ENCODE results near the gene GABRG3.

GABRG3 gene

DNA sequence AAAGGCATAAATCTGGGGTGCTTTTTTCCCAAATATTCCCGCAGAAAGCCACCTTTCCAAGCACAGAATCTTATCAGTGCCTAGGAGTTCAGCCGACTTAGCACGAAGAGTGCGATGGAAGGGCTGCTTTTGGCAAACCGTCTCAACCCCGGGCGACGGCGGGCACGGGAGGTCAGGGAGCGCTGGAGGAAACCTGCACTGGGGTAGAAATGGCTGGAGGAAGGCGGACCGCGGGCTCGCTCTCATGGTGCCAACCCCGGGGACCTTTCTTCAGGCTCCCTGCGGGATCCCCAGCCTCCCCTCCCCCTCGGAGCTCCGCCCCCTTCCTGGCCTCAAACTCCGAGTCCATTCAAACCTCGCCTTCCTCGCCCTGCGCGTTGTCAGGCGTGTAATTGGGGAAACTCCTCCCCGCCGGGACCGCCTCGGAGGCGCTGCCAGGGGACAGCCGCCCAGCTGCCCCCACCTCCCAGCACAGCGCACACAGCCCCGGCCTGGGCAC lies at the start of gene GABRG3:
Gene GABRG3 (plus strand): TSS at position 470 of the 499 bp plus-strand sequence.
- Mint-ChIP-seq H3K27me3 (peaks cover 21% of the 10 kb centered on the region), H3K4me1 (no peaks in the 10 kb centered on the region), H3K9me3 (peaks cover 2% of the 10 kb centered on the region), H3K27ac (no peak within 1 kb of the TSS), H3K36me3 (no peaks in the 10 kb centered on the region), H3K4me3 (no peak within 1 kb of the TSS)
- ATAC-seq: no peak

DNA sequence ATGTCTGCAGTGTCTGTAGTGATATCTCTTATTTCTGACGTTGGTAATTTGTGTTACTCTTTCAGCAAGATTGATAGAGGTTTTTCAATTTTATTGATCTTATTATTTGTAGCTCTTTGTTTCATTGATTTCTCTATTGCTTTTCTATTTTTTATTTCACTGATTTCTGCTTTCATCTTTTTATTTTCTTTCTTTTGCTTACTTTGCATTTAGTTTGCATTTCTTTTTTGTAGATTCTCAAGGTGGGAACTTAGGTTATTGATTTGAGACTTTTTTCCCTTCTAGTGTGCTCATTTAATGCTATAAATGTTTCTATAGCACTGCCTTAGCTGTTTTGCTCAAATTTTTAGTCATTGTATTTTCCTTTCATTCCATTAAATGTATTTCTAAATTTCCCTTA lies 49.5 kb upstream of the GABRG3 start:
- Mint-ChIP-seq H3K36me3 (no peaks in the 10 kb centered on the region), H3K4me1 (no peaks in the 10 kb centered on the region), H3K9me3 (peaks cover 3% of the 10 kb centered on the region), H3K27me3 (no peaks in the 10 kb centered on the region), H3K4me3 (no peak overlapping the region), H3K27ac (no peak overlapping the region)
- ATAC-seq: no peak

DNA sequence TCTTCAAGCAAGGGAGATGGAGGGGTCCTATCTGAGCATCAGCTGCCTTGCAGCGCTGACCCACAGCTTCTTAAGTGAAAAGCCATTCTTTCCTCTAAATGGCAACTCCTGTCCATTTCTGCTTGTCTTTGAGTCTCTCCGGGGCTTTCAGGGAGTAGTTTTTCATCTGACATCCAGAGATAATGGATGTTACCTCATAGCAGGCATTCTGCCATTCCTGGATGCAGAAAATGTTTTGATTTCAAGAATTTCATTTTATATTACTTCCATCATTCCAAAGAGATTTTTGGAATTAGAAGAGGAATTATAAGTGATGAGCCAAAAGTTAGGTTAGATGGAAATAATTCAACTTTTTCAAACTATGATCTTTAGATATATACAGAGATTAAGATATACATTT lies 44.9 kb upstream of the GABRG3 start:
- Mint-ChIP-seq H3K36me3 (no peaks in the 10 kb centered on the region), H3K9me3 (no peaks in the 10 kb centered on the region), H3K4me1 (no peaks in the 10 kb centered on the region), H3K27me3 (no peaks in the 10 kb centered on the region), H3K27ac (no peak overlapping the region), H3K4me3 (no peak overlapping the region)
- ATAC-seq: no peak

DNA sequence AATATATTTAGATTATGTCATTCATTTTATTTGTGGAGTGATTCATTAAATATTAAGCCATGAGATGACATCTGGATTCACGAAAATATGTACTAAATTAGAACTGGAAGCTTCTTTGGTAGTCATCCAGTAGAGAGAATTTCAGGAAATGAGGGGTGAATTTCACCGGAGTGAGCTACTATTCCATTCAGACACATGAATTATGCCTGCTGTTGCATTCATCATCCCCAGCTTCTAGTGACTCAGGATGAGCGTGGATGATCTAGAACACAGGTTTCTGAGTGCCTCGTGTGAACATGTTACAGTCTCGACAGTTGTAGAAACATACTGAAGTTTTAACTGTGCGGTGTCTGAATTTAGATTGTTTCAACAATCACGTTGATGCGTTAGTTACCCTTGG lies 42.9 kb upstream of the GABRG3 start:
- Mint-ChIP-seq H3K9me3 (no peaks in the 10 kb centered on the region), H3K36me3 (no peaks in the 10 kb centered on the region), H3K27me3 (no peaks in the 10 kb centered on the region), H3K4me3 (no peak overlapping the region), H3K27ac (no peak overlapping the region), H3K4me1 (no peaks in the 10 kb centered on the region)
- no peak for ATAC-seq

GRCh38 chr15:26929588-26929987 lies 41.4 kb upstream of the GABRG3 start:
- H3K9me3 Mint-ChIP-seq: no peaks in the 10 kb centered on the region
- H3K4me1 Mint-ChIP-seq: no peaks in the 10 kb centered on the region
- H3K27me3 Mint-ChIP-seq: no peaks in the 10 kb centered on the region
- H3K27ac Mint-ChIP-seq: no peak overlapping the region
- no peaks in the 10 kb centered on the region for H3K36me3 Mint-ChIP-seq
- no peak for ATAC-seq
- no peak overlapping the region for H3K4me3 Mint-ChIP-seq

DNA sequence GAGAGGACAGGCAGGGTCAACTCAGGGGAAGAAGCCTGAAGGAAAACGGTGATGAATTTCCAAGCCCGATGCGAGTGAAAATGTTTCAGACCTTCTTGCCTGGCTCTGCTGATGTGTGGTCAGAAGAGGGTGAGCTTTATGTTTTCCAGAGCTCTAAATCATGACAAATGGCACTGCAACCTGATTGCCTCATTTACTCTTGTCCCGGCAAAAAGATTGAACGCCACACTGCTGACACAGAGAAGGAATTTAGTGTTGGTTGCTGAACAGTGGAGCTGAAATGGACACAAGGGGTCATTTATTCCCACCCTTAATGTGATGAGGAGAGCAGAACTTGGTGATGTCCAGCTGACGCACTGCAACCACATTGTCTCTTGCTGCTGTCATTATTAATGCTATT lies 36.1 kb upstream of the GABRG3 start:
- Mint-ChIP-seq H3K4me3 (no peak overlapping the region), H3K36me3 (no peaks in the 10 kb centered on the region), H3K9me3 (peaks cover 5% of the 10 kb centered on the region), H3K27me3 (no peaks in the 10 kb centered on the region), H3K27ac (no peak overlapping the region), H3K4me1 (no peaks in the 10 kb centered on the region)
- no peak for ATAC-seq

DNA sequence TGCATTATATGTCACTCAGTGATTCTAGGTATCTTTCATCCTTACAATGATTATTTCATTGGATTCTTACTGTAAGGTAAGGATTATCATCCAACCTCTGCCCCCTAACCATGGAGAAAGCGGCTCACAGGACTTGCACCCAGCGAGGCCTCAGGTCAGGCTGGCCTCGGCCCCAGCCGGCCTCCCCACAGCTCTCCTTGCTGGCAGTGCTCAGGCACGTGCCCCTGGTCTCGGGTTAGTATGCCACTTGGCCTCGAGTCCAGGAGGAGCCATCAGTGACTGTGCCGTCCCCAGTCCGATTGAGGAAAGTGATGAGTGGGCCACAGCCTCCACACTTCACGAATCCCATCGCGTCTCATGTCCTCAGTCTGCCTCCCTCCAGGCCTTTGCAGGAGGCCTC lies 35.7 kb upstream of the GABRG3 start:
- peaks cover 5% of the 10 kb centered on the region for H3K9me3 Mint-ChIP-seq
- no peaks in the 10 kb centered on the region for H3K4me1 Mint-ChIP-seq
- H3K36me3 Mint-ChIP-seq: no peaks in the 10 kb centered on the region
- no peak for ATAC-seq
- H3K27me3 Mint-ChIP-seq: no peaks in the 10 kb centered on the region
- H3K4me3 Mint-ChIP-seq: no peak overlapping the region
- H3K27ac Mint-ChIP-seq: no peak overlapping the region

DNA sequence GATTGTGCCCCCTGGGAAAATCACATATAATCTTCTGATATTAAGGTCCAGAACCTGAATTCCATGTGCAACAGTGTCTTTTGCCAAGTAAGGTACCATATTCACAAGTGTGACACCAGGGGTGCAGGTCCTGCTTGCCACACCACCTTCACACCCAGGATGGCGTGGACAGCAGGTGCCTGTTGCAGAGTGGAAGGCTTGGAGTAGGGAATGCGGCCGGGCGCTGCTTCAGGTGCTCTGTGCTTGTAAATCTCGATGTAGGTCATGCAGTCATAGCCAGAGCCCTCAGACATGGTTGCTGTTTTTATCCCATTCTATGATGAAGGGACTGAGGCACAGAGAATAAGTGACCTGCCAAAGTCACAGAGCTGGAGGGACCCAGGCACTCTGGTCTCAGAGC lies 34.5 kb upstream of the GABRG3 start:
- H3K36me3 Mint-ChIP-seq: no peaks in the 10 kb centered on the region
- no peak overlapping the region for H3K4me3 Mint-ChIP-seq
- no peak for ATAC-seq
- H3K9me3 Mint-ChIP-seq: peaks cover 5% of the 10 kb centered on the region
- no peaks in the 10 kb centered on the region for H3K4me1 Mint-ChIP-seq
- H3K27ac Mint-ChIP-seq: no peak overlapping the region
- H3K27me3 Mint-ChIP-seq: no peaks in the 10 kb centered on the region

- no peak overlapping the region for H3K4me3 Mint-ChIP-seq
- H3K9me3 Mint-ChIP-seq: peaks cover 5% of the 10 kb centered on the region
- H3K27ac Mint-ChIP-seq: no peak overlapping the region
- peak; percentile 18 for ATAC-seq
- H3K27me3 Mint-ChIP-seq: no peaks in the 10 kb centered on the region
- H3K36me3 Mint-ChIP-seq: no peaks in the 10 kb centered on the region
- no peaks in the 10 kb centered on the region for H3K4me1 Mint-ChIP-seq
Observed at GRCh38 chr15:26937134-26937533, 33.8 kb upstream of the GABRG3 start.

DNA sequence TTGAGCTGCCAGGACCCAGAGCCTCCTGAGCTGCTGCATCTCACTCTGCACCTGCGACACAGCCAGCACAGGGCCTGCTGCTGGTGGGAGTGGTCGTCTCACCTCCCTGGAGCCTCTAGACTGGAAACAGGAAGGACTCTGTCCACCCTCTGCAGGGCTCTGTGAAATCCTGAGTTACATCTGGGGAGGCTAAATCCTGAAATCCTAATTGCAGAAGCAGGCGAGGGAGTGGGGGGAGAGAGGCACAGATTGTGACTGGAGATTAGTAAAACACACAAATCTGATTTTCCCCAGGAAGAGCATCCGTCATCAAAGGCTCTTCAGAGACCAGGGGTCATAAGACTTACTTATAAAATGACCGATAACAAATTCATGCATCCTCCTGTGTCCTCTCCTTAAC lies 31.6 kb upstream of the GABRG3 start:
- Mint-ChIP-seq H3K4me1 (no peaks in the 10 kb centered on the region), H3K27ac (no peak overlapping the region), H3K4me3 (no peak overlapping the region), H3K27me3 (no peaks in the 10 kb centered on the region), H3K36me3 (no peaks in the 10 kb centered on the region), H3K9me3 (peaks cover 5% of the 10 kb centered on the region)
- ATAC-seq: no peak

DNA sequence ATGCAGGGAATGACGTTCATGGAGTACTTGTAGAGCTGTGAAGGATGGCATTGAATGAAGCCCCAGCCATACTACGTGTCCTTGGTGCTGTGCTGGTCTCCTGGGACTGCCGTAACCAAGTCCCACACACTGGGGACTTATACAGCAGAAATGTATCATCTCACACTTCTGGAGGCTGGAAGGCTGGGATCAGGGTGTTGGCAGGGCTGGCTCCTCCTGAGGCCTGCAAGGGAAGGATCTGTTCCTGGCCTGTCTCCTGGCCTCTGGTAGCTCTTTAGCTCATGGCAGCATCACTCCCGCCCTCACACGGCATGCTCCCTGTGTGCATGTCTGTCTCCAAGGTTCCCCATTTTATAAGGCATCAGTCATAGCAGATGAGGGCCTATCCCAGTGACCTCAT lies 29.5 kb upstream of the GABRG3 start:
- no peak overlapping the region for H3K4me3 Mint-ChIP-seq

DNA sequence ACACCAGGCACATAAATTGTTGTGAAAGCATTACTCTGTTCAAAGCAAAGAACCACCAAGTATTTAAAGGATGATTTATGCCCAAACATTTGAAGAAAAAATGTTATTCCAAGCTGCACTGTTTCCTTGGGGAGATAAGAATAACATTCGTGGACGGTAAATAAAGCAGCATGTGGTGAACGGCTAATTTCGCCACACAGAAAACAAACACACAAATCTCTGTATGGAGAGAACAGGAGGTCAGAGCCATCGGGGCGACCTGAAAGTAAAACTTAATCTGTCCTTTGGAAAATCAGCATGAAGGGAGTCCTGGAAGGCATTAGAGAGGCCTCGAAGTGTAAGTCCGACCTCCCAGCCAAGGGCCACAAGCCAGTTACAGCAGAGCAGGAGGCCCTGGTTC lies 27.1 kb upstream of the GABRG3 start:
- Mint-ChIP-seq H3K36me3 (no peaks in the 10 kb centered on the region), H3K4me1 (no peaks in the 10 kb centered on the region), H3K27ac (no peak overlapping the region), H3K4me3 (no peak overlapping the region), H3K9me3 (peaks cover 5% of the 10 kb centered on the region), H3K27me3 (no peaks in the 10 kb centered on the region)
- ATAC-seq: no peak

More for the DNA sequence above, 29.5 kb upstream of the GABRG3 start:
- no peak overlapping the region for H3K27ac Mint-ChIP-seq
- no peaks in the 10 kb centered on the region for H3K4me1 Mint-ChIP-seq
- ATAC-seq: no peak
- peaks cover 5% of the 10 kb centered on the region for H3K9me3 Mint-ChIP-seq
- no peaks in the 10 kb centered on the region for H3K27me3 Mint-ChIP-seq
- no peaks in the 10 kb centered on the region for H3K36me3 Mint-ChIP-seq

- ATAC-seq: no peak
- Mint-ChIP-seq H3K4me1 (no peaks in the 10 kb centered on the region), H3K36me3 (no peaks in the 10 kb centered on the region), H3K9me3 (peaks cover 5% of the 10 kb centered on the region), H3K27me3 (no peaks in the 10 kb centered on the region), H3K27ac (no peak overlapping the region), H3K4me3 (no peak overlapping the region)
Observed at GRCh38 chr15:26945046-26945445, 25.9 kb upstream of the GABRG3 start.

DNA sequence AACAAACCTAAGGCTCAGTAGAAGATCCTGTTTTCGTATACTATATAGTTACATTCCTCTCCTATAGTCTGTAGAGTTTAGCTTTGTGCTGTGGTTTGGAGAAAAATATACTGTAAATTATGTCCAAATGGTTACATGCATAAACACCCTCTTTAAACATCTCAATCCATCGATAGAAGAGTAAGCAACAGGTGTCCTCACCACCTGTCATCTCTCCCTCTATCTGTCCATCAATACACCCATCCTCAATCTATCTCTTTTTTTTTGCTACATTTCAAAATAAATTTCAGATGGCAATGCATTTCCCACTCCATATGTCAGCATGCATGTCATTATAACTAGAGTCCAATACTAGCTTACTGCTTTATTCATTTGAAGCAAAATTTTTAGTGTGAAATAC lies 21.0 kb upstream of the GABRG3 start:
- ATAC-seq: no peak
- Mint-ChIP-seq H3K9me3 (peaks cover 10% of the 10 kb centered on the region), H3K27me3 (no peaks in the 10 kb centered on the region), H3K36me3 (no peaks in the 10 kb centered on the region), H3K4me1 (no peaks in the 10 kb centered on the region), H3K27ac (no peak overlapping the region), H3K4me3 (no peak overlapping the region)

GRCh38 chr15:26954403-26954802 lies 16.6 kb upstream of the GABRG3 start:
- Mint-ChIP-seq H3K27ac (no peak overlapping the region), H3K4me1 (no peaks in the 10 kb centered on the region), H3K4me3 (no peak overlapping the region), H3K36me3 (no peaks in the 10 kb centered on the region), H3K27me3 (no peaks in the 10 kb centered on the region), H3K9me3 (peaks cover 13% of the 10 kb centered on the region)
- ATAC-seq: no peak

DNA sequence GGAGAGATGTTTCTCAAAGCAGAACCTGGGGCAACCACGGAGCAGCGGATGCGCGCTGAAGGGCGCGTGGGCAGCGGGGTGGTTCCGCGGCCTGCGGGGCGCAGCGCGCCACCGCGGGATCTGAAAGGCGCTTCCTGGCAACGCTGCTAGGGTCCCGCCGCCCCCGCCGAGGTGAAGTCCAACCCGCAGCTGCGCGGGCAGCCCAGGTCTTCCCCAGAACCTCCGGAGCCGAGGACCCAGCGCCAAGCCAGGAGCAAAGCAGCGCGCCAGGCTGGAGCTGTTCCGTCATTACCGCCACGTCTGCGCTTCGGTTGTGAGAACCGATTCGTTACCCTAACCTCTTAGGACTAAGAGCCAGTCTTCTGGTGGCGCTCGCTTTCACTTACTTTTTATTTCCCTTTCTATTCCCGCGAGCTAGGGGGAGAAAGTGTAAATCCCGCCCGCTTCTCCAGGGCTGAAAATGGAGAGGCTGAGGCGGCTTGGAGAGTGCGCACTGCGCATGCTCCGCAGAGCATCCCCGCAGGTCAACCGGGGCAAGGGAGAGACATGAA lies 3.2 kb upstream of the GABRG3 start:
- H3K27ac Mint-ChIP-seq: no peak overlapping the region

GRCh38 chr15:26968806-26969205 lies 2.2 kb upstream of the GABRG3 start:
- Mint-ChIP-seq H3K27ac (no peak overlapping the region), H3K4me3 (no peak overlapping the region), H3K36me3 (no peaks in the 10 kb centered on the region), H3K27me3 (peaks cover 21% of the 10 kb centered on the region), H3K9me3 (peaks cover 2% of the 10 kb centered on the region), H3K4me1 (no peaks in the 10 kb centered on the region)
- ATAC-seq: no peak

More for the DNA sequence above, 3.2 kb upstream of the GABRG3 start:
- Mint-ChIP-seq H3K9me3 (peaks cover 2% of the 10 kb centered on the region), H3K4me1 (no peaks in the 10 kb centered on the region), H3K27me3 (peaks cover 20% of the 10 kb centered on the region), H3K4me3 (no peak overlapping the region), H3K36me3 (no peaks in the 10 kb centered on the region)
- ATAC-seq: no peak
